Smooth muscle cell (in vitro differentiated cells): ENCODE results near the gene POC5. TPM values are rescaled to one million over a fixed set of nuclear protein-coding genes. Genes with fewer than 3 reads are reported as not detected.
A peak's percentile ranks its signal among the peaks of the same experiment; 100 is the strongest.

Source experiments
- DNase-seq: peaks from one replicate; lab custom pipeline; 2025; ENCODE audit not compliant: unreplicated experiment; lab: John Stamatoyannopoulos, UW
- H2AFZ ChIP-seq: fragments of 200-600 bp; sonication (generic); 2 replicates; pipeline ENCODE4 v1.6.0; 2016; ENCODE audit warnings: antibody characterized with exemption, low read depth, mild to moderate bottlenecking
- H3F3A ChIP-seq: fragments of 200-600 bp; sonication (generic); 2 replicates; pipeline ENCODE4 v1.6.0; 2017; ENCODE audit warnings: antibody characterized with exemption, low read depth
- H3K27ac ChIP-seq: fragments of 200-600 bp; sonication (generic); 2 replicates; pipeline ENCODE4 v1.5.1; 2016; ENCODE audit warnings: low read depth, mild to moderate bottlenecking
- H3K27me3 ChIP-seq: fragments of 200-600 bp; sonication (generic); 2 replicates; pipeline ENCODE4 v1.6.1; 2016; ENCODE audit warnings: low read depth, mild to moderate bottlenecking
- H3K36me3 ChIP-seq: fragments of 200-600 bp; sonication (generic); 2 replicates; pipeline ENCODE4 v1.5.1; 2016; ENCODE audit warnings: low read depth
- H3K4me1 ChIP-seq: fragments of 200-600 bp; sonication (generic); 2 replicates; pipeline ENCODE4 v1.5.1; 2016; ENCODE audit warnings: low read depth
- H3K4me2 ChIP-seq: fragments of 200-600 bp; sonication (generic); 2 replicates; pipeline ENCODE4 v1.6.0; 2016; ENCODE audit warnings: mild to moderate bottlenecking
- H3K4me3 ChIP-seq: fragments of 200-600 bp; sonication (generic); 2 replicates; pipeline ENCODE4 v1.5.1; 2016; ENCODE audit warnings: mild to moderate bottlenecking
- H3K79me2 ChIP-seq: fragments of 200-600 bp; sonication (generic); 2 replicates; pipeline ENCODE4 v1.6.0; 2016; ENCODE audit warnings: low read depth, mild to moderate bottlenecking
- H3K9ac ChIP-seq: fragments of 200-600 bp; sonication (generic); 2 replicates; pipeline ENCODE4 v1.6.0; 2016; ENCODE audit warnings: low read depth
- H3K9me3 ChIP-seq: fragments of 200-600 bp; sonication (generic); replicated peaks from 2 replicates; pipeline ENCODE4 v1.5.1; 2016; ENCODE audit warnings: low read depth
- H4K20me1 ChIP-seq: fragments of 200-600 bp; sonication (generic); 2 replicates; pipeline ENCODE4 v1.6.0; 2016; ENCODE audit warnings: low read depth
- CTCF ChIP-seq: fragments of 200-600 bp; sonication (generic); IDR thresholded peaks from 2 replicates; pipeline ENCODE4 v1.5.1; 2017; ENCODE audit warnings: borderline replicate concordance, mild to moderate bottlenecking, antibody characterized with exemption; ENCODE audit not compliant: insufficient read depth, poor library complexity, severe bottlenecking
- WGBS: methylation state at CpG from one replicate; pipeline ENCODE4 v1.1.7; 2016; ENCODE audit warnings: low lambda C conversion rate; 5-methylcytosine and 5-hydroxymethylcytosine counted together
- polyA plus RNA-seq: library from polyadenylated mRNA; unstranded; fragments of >200 nt; fragmentation: Nextera tagmentation; extraction: Ambion mirVana; gene quantifications from 2 replicates; pipeline ENCODE4 v1.2.1, GENCODE V29; 2016
- total RNA-seq: library from RNA; depleted of rRNA; stranded (reverse); fragments of >200 nt; gene quantifications from 2 replicates; pipeline ENCODE4 v1.2.3, GENCODE V29; 2014

Gene POC5
- total RNA-seq (15.4 and 19.1 TPM in 2 replicates), polyA plus RNA-seq (4.8 and 5.7 TPM in 2 replicates)

GRCh38 chr5:75717082-75717922 lies at the start of gene POC5:
TSS of gene POC5 (minus strand) at chr5:75717437. CDS start at chr5:75712937, 4,500 bp downstream.
- DNase-seq: peak; percentile 77
- H4K20me1 ChIP-seq: no peaks in the 10 kb centered on the region
- H3K79me2 ChIP-seq: peaks cover 13% of the 10 kb centered on the region
- peaks cover 7% of the 10 kb centered on the region for H3K4me1 ChIP-seq
- no peaks in the 10 kb centered on the region for H3K36me3 ChIP-seq
- 11% methylated on average over 51 of the region's 51 CpGs for WGBS
- H3K4me3 ChIP-seq: peak within 1 kb of the TSS; percentile 75
- H3F3A ChIP-seq: no peaks in the 10 kb centered on the region
- peak within 1 kb of the TSS; percentile 87 for H3K4me2 ChIP-seq
- no peaks in the 10 kb centered on the region for H3K27me3 ChIP-seq
- H3K9me3 ChIP-seq: no peaks in the 10 kb centered on the region
- H2AFZ ChIP-seq: peak within 1 kb of the TSS; percentile 93
- TF ChIP-seq CTCF: no peak
- H3K9ac ChIP-seq: peak within 1 kb of the TSS; percentile 49
- H3K27ac ChIP-seq: peak within 1 kb of the TSS; percentile 53

GRCh38 chr5:75758116-75758515 lies 40.9 kb upstream of the POC5 start:
- DNase-seq: no peak
- Histone ChIP-seq H3K36me3 (no peaks in the 10 kb centered on the region), H2AFZ (no peak overlapping the region), H3K9me3 (no peaks in the 10 kb centered on the region), H4K20me1 (no peaks in the 10 kb centered on the region), H3K79me2 (no peaks in the 10 kb centered on the region), H3K4me1 (peaks cover 3% of the 10 kb centered on the region), H3K27ac (no peak overlapping the region), H3K4me3 (no peak overlapping the region), H3K4me2 (no peak overlapping the region), H3F3A (no peaks in the 10 kb centered on the region), H3K27me3 (peaks cover 48% of the 10 kb centered on the region), H3K9ac (no peak overlapping the region)
- no peak for TF ChIP-seq CTCF
- 81% methylated on average over 5 of the region's 5 CpGs for WGBS

- no peaks in the 10 kb centered on the region for H3K79me2 ChIP-seq
Observed at GRCh38 chr5:75756981-75757380, 39.7 kb upstream of the POC5 start.

More at GRCh38 chr5:75756981-75757380, 39.7 kb upstream of the POC5 start:
- Histone ChIP-seq H3K36me3 (no peaks in the 10 kb centered on the region), H3K9me3 (no peaks in the 10 kb centered on the region), H2AFZ (no peak overlapping the region), H3K27ac (no peak overlapping the region), H3K4me2 (no peak overlapping the region), H3K4me3 (no peak overlapping the region), H3K4me1 (peaks cover 3% of the 10 kb centered on the region), H3K9ac (no peak overlapping the region), H3K27me3 (peaks cover 58% of the 10 kb centered on the region), H3F3A (no peaks in the 10 kb centered on the region), H4K20me1 (no peaks in the 10 kb centered on the region)
- no peak for TF ChIP-seq CTCF
- no peak for DNase-seq
